K562 (cell line): Measurements from ENCODE around the gene PPP3CA. TPM values are rescaled to one million over a fixed set of nuclear protein-coding genes. Genes with fewer than 3 reads are reported as not detected.

ENCODE experiments used
- ATAC-seq: fragments of 200-7000 bp; cut with Tn5 transposase; 3 replicates; pipeline ENCODE4 v1.9.1; 2020; ENCODE audit warnings: moderate library complexity
- BruUV-seq: library from RNA; stranded (reverse); fragments of 400-500 nt; replicated peaks from 2 replicates; lab custom pipeline; 2021; lab: Mats Ljungman, UMichigan
- CTCF ChIA-PET: fragments of 300-600 bp; formaldehyde crosslinking; extraction: SDS; loops from one replicate; lab custom pipeline; 2021; ENCODE audit warnings: low intra/inter-chr PET ratio; lab: Yijun Ruan, JAX
- POLR2A ChIA-PET: fragments of 300-600, 350-650 bp; sonication (Branson Sonifier 250); formaldehyde crosslinking; extraction: SDS; loops from one replicate; lab custom pipeline; 2021; ENCODE audit warnings: antibody characterized with exemption, inconsistent platforms; lab: Yijun Ruan, JAX
- DNase-seq, 4 experiments: peaks; one replicate each; pipeline versions ENCODE4 v3.0.0 to v3.0.0-alpha.2; 2011 to 2018; ENCODE audit warnings: low spot score in 3 of 4, mixed read lengths in 3 of 4; ENCODE audit errors: extremely low read depth in 1 of 4
- FAIRE-seq: peaks from 2 replicates; lab custom pipeline; 2011; peaks lifted over from hg19 to GRCh38; lab: Jason Lieb, UNC
- H2AFZ ChIP-seq: 2 replicates; pipeline ENCODE4 v1.6.0; 2011; ENCODE audit warnings: low read depth, low read length, control low read depth, inconsistent platforms
- H3K27ac ChIP-seq: fragments of 200-600 bp; 3 replicates; pipeline ENCODE4 v1.8.0; 2011; ENCODE audit warnings: low read depth, mild to moderate bottlenecking, control low read depth, inconsistent platforms, low read length, moderate library complexity, mixed read lengths; ENCODE audit errors: extremely low read depth
- H3K27me3 ChIP-seq, 2 experiments: fragments of 300-600 bp in 1 of 2; 2 replicates in 1 of 2; 3 replicates in 1 of 2; pipeline versions ENCODE4 v1.6.0 to v1.8.0; 2011; ENCODE audit warnings: inconsistent platforms in 2 of 2, low read length in 2 of 2, mild to moderate bottlenecking in 1 of 2, mixed read lengths in 1 of 2, moderate library complexity in 1 of 2; ENCODE audit not compliant: control insufficient read depth in 2 of 2, insufficient read depth in 2 of 2
- H3K36me3 ChIP-seq: fragments of 300-600 bp; 3 replicates; pipeline ENCODE4 v1.8.0; 2011; ENCODE audit warnings: mild to moderate bottlenecking, low read length, inconsistent platforms; ENCODE audit not compliant: control insufficient read depth, insufficient read depth
- H3K4me1 ChIP-seq, 2 experiments: fragments of 200-600 bp in 1 of 2; replicated peaks in 1 of 2; 2 replicates in 1 of 2; 3 replicates in 1 of 2; pipeline versions ENCODE4 v1.5.1 to v1.8.0; 2011; ENCODE audit warnings: inconsistent platforms in 2 of 2, low read length in 2 of 2, mild to moderate bottlenecking in 1 of 2, mixed read lengths in 1 of 2, moderate library complexity in 1 of 2; ENCODE audit not compliant: control insufficient read depth in 2 of 2, insufficient read depth in 2 of 2
- H3K4me2 ChIP-seq: 2 replicates; pipeline ENCODE4 v1.6.1; 2011; ENCODE audit warnings: low read length, control low read depth, inconsistent platforms, mixed read lengths; ENCODE audit not compliant: insufficient read depth
- H3K4me3 ChIP-seq: fragments of 200-600 bp; sonication (generic), shearing (Covaris generic); 2 replicates; pipeline ENCODE4 v1.5.1; 2016; ENCODE audit warnings: control low read depth, inconsistent platforms
- H3K79me2 ChIP-seq: fragments of 200-600 bp; 3 replicates; pipeline ENCODE4 v1.8.0; 2011; ENCODE audit warnings: low read length, inconsistent platforms; ENCODE audit not compliant: control insufficient read depth, insufficient read depth
- H3K9ac ChIP-seq, 2 experiments: 2 replicates each; pipeline versions ENCODE4 v1.6.0 to v1.6.1; 2011; ENCODE audit warnings: low read depth in 2 of 2, low read length in 2 of 2, control low read depth in 1 of 2, inconsistent platforms in 1 of 2, mild to moderate bottlenecking in 1 of 2, mixed read lengths in 1 of 2; ENCODE audit not compliant: insufficient read depth in 1 of 2
- H3K9me1 ChIP-seq: one replicate; pipeline ENCODE4 v1.6.0; 2011; ENCODE audit warnings: inconsistent platforms, mild to moderate bottlenecking, low read length, moderate library complexity; ENCODE audit not compliant: control insufficient read depth, insufficient read depth
- H3K9me3 ChIP-seq: replicated peaks from 2 replicates; pipeline ENCODE4 v1.5.1; 2011; ENCODE audit warnings: low read depth, low read length, inconsistent platforms; ENCODE audit not compliant: control insufficient read depth, insufficient read depth
- H4K20me1 ChIP-seq: replicated peaks from 2 replicates; pipeline ENCODE4 v1.6.1; 2011; ENCODE audit warnings: low read length, inconsistent platforms, mixed read lengths; ENCODE audit not compliant: control insufficient read depth, insufficient read depth
- U2AF1 ChIP-seq: fragments of 200-400 bp; formaldehyde crosslinking; optimal IDR thresholded peaks from 2 replicates; pipeline ENCODE3; 2017; ENCODE audit warnings: mild to moderate bottlenecking, low read depth, low read length, moderate library complexity
- ZNF133 ChIP-seq: fragments of 250-450 bp; sonication (Bioruptor Pico); IDR thresholded peaks from 2 replicates; pipeline ENCODE4 v1.4.0; 2020; ENCODE audit warnings: mild to moderate bottlenecking
- ZNF3 ChIP-seq: fragments of 250-450 bp; sonication (Bioruptor Pico); IDR thresholded peaks from 2 replicates; pipeline ENCODE4 v1.5.0; 2021; ENCODE audit warnings: mild to moderate bottlenecking, moderate library complexity
- ZNF41 ChIP-seq: fragments of 250-450 bp; sonication (Bioruptor Pico); conservative IDR thresholded peaks from 2 replicates; pipeline ENCODE4 v1.4.0; 2020; ENCODE audit warnings: mild to moderate bottlenecking
- in situ Hi-C: fragments of 300-500 bp; cut with MboI; formaldehyde crosslinking; loops from 4 replicates; pipeline ENCODE4 v1.15.0; 2018; ENCODE audit warnings: inconsistent platforms, mixed read lengths
- intact Hi-C: fragments of 100-400 bp; cut with micrococcal nuclease; formaldehyde crosslinking; loops from 2 replicates; pipeline ENCODE4 v1.14.2; 2022
- polyA plus RNA-seq, 8 experiments: library from polyadenylated mRNA; depleted of rRNA in 4 of 8; stranded (reverse) in 5 of 8; unstranded in 3 of 8; fragments of >200 nt; fragmentation: Nextera tagmentation in 2 of 8; fragmentation: Illumina TruSeq in 1 of 8; extraction: Ambion mirVana in 2 of 8; extraction: Trizol in 1 of 8; gene quantifications; 2 replicates each; pipeline versions ENCODE4 v1.2.1 to v1.2.3, GENCODE V29; 2011 to 2014; ENCODE audit warnings: inconsistent platforms in 1 of 8, missing spikeins in 1 of 8
- total RNA-seq, 7 experiments: library from RNA; depleted of rRNA in 6 of 7; stranded (reverse); fragments of >200 nt in 6 of 7; fragmentation: Illumina TruSeq in 2 of 7; extraction: Trizol in 2 of 7; gene quantifications; 2 replicates each; pipeline versions ENCODE4 v1.2.1 to v1.2.3, GENCODE V29; 2011 to 2021; ENCODE audit warnings: low replicate concordance in 1 of 7
- TF ChIP-seq, protein P1 (sequence below): sonication (generic); formaldehyde crosslinking; IDR thresholded peaks from 2 replicates; pipeline ENCODE4 v1.8.0; 2023; ENCODE audit warnings: mild to moderate bottlenecking, missing genetic modification reagents

Gene PPP3CA
- total and polyA plus RNA-seq, 9 of the 15 experiments (the other 6 are each of a cell fraction or from before 2014, with no cell fraction given), result 0.94 to 3.2 (median 1.6) TPM

DNA sequence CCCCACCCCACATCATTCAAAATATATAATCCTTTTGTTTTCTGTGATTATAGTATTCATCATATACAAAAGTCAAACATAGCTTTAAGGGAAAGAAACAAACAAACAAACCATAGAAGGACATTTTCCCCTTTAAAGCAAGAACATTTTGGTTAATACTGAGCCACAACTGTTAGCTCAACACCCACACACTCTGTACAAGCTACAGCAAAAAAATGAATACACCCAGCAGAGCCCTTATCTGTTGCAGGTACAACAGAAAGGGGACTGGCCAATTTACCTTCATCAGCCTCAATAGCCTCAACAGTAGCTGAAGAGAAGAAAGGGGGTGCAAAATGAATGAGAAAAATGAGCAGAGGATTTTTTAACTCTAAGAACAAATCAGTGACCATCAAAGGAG lies 318.4 kb downstream of the PPP3CA start:
- H3K4me1 ChIP-seq, result no peaks in the 10 kb centered on the region
- BruUV-seq, result no TSS peak
- no peak overlapping the region for H2AFZ ChIP-seq
- no peak overlapping the region for H3K4me2 ChIP-seq
- no peaks in the 10 kb centered on the region for H3K79me2 ChIP-seq
- POLR2A ChIA-PET, result no interaction called here
- no peaks in the 10 kb centered on the region for H3K27me3 ChIP-seq
- no peak for ATAC-seq
- no peak for FAIRE-seq
- no peaks in the 10 kb centered on the region for H3K9me3 ChIP-seq
- no peak overlapping the region for H3K9ac ChIP-seq
- H3K9me1 ChIP-seq, result no peaks in the 10 kb centered on the region
- H3K36me3 ChIP-seq, result no peaks in the 10 kb centered on the region
- H4K20me1 ChIP-seq, result no peaks in the 10 kb centered on the region
- no peak for TF ChIP-seq ZNF133 (CRISPR knock-in tag)
- TF ChIP-seq U2AF1, result no peak
- CTCF ChIA-PET, result no interaction called here
- H3K4me3 ChIP-seq, result no peak overlapping the region
- in situ Hi-C loops, result no loop called here
- intact Hi-C loops, result no loop called here
- H3K27ac ChIP-seq, result no peak overlapping the region
- no peak for DNase-seq

DNA sequence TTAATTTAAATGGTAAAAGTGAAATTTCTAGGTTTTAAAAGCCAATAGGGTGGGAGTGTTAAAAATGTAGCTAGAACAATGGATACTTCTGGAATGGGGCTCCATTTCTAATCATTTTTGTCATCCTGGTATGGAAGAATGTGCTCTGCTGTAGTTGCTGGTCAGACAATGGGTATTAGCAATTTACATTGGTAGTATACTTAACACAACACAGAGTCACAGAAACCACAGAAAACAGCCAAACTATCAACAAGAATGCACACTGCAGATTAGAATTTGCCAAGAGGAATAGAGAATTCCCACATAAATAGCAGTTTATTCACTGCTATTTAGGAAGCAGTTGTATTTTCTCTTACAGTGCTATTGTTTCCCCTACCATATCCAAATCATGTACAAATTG lies 319.6 kb downstream of the PPP3CA start:
- Histone ChIP-seq H3K27ac (no peak overlapping the region), H3K36me3 (no peaks in the 10 kb centered on the region), H4K20me1 (no peaks in the 10 kb centered on the region), H3K4me1 (no peaks in the 10 kb centered on the region), H3K79me2 (no peaks in the 10 kb centered on the region), H3K27me3 (no peaks in the 10 kb centered on the region), H3K9ac (no peak overlapping the region), H3K4me2 (no peak overlapping the region), H3K9me1 (no peaks in the 10 kb centered on the region), H2AFZ (no peak overlapping the region), H3K4me3 (no peak overlapping the region), H3K9me3 (no peaks in the 10 kb centered on the region)
- intact Hi-C loops, result no loop called here
- CTCF ChIA-PET, result no interaction called here
- in situ Hi-C loops, result no loop called here
- POLR2A ChIA-PET, result no interaction called here
- BruUV-seq, result no TSS peak
- no peak for DNase-seq
- no peak for FAIRE-seq
- no peak for ATAC-seq
- no peak for TF ChIP-seq ZNF41 (CRISPR knock-in tag)
- TF ChIP-seq, protein P1, sequence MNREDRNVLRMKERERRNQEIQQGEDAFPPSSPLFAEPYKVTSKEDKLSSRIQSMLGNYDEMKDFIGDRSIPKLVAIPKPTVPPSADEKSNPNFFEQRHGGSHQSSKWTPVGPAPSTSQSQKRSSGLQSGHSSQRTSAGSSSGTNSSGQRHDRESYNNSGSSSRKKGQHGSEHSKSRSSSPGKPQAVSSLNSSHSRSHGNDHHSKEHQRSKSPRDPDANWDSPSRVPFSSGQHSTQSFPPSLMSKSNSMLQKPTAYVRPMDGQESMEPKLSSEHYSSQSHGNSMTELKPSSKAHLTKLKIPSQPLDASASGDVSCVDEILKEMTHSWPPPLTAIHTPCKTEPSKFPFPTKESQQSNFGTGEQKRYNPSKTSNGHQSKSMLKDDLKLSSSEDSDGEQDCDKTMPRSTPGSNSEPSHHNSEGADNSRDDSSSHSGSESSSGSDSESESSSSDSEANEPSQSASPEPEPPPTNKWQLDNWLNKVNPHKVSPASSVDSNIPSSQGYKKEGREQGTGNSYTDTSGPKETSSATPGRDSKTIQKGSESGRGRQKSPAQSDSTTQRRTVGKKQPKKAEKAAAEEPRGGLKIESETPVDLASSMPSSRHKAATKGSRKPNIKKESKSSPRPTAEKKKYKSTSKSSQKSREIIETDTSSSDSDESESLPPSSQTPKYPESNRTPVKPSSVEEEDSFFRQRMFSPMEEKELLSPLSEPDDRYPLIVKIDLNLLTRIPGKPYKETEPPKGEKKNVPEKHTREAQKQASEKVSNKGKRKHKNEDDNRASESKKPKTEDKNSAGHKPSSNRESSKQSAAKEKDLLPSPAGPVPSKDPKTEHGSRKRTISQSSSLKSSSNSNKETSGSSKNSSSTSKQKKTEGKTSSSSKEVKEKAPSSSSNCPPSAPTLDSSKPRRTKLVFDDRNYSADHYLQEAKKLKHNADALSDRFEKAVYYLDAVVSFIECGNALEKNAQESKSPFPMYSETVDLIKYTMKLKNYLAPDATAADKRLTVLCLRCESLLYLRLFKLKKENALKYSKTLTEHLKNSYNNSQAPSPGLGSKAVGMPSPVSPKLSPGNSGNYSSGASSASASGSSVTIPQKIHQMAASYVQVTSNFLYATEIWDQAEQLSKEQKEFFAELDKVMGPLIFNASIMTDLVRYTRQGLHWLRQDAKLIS (CRISPR knock-in tag), result no peak
- no peak for TF ChIP-seq ZNF3 (CRISPR knock-in tag)
